Upper lobe of right lung (tissue), 1 donor: ENCODE measurements around the gene NDUFS6. TPM values are rescaled to one million over a fixed set of nuclear protein-coding genes. Genes with fewer than 3 reads are reported as not detected.
"Not testable (repeated sequence)": the region's sequence is repeated elsewhere in the genome, so short reads cannot be mapped to it uniquely, and the experiment has no call there.

ENCODE experiments used
- ATAC-seq: fragments of 200-7000 bp; cut with Tn5 transposase; one replicate; pipeline ENCODE4 v1.9.1; 2020; ENCODE audit warnings: mild to moderate bottlenecking, moderate library complexity
- DNase-seq: peaks from one replicate; pipeline ENCODE4 v3.0.0-alpha.2; 2020
- H3K27ac ChIP-seq: fragments of 200-600 bp; one replicate; pipeline ENCODE4 v1.8.0; 2022
- H3K27me3 ChIP-seq: fragments of 200-600 bp; one replicate; pipeline ENCODE4 v1.8.0; 2022; ENCODE audit warnings: mild to moderate bottlenecking
- H3K36me3 ChIP-seq: fragments of 200-600 bp; one replicate; pipeline ENCODE4 v1.8.0; 2022
- H3K4me1 ChIP-seq: fragments of 200-600 bp; one replicate; pipeline ENCODE4 v1.8.0; 2022
- H3K4me3 ChIP-seq: fragments of 200-600 bp; one replicate; pipeline ENCODE4 v1.8.0; 2022; ENCODE audit warnings: mild to moderate bottlenecking
- H3K9me3 ChIP-seq: fragments of 200-600 bp; one replicate; pipeline ENCODE4 v1.8.0; 2022
- CTCF ChIP-seq: fragments of 200-600 bp; IDR thresholded peaks from one replicate; pipeline ENCODE4 v1.8.0; 2022; ENCODE audit warnings: antibody characterized with exemption
- intact Hi-C: fragments of 100-400 bp; cut with DNase I; formaldehyde crosslinking; loops from one replicate; pipeline ENCODE4 v1.11.0; 2022
- total RNA-seq: library from RNA; stranded (reverse); fragmentation: NEBNext Ultra II Directional; extraction: Animal tissue kit (Norgen Biotek cat#: 25700); gene quantifications from one replicate; pipeline ENCODE4 v1.2.1, GENCODE V29; 2021
- donor health status: DM: no; HTN: yes; CAD: no; lungs with severe emphysema.

The NDUFS6 gene
- total RNA-seq, 1 donor from 2014 or later: 23.5 TPM

DNA sequence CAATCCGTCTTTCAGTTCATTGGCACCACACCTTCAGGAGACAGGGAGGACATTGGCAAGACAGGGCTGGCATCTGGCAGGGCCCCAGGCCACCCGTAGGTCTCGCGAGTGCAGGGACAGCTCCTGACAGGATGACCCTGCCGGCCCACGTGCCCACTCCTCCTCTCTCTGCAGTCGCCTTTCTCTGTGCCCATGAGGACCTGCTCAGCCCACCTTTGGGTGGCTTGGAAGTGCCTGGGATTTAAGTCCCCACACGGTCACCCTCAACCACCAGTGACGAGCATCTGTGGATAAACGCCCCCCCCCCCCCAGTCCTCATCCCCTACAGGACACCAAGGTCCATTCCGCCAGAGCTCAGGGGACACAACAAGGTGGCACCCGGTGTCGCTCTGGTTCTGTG lies 5.7 kb upstream of the NDUFS6 start:
- Histone ChIP-seq H3K4me1 (peaks cover 6% of the 10 kb centered on the region), H3K9me3 (no peaks in the 10 kb centered on the region), H3K4me3 (no peak overlapping the region), H3K36me3 (peaks cover 13% of the 10 kb centered on the region), H3K27ac (no peak overlapping the region), H3K27me3 (no peaks in the 10 kb centered on the region)
- intact Hi-C loops: no loop called here
- ATAC-seq (no peak), DNase-seq (no peak)
- no peak for TF ChIP-seq CTCF

DNA sequence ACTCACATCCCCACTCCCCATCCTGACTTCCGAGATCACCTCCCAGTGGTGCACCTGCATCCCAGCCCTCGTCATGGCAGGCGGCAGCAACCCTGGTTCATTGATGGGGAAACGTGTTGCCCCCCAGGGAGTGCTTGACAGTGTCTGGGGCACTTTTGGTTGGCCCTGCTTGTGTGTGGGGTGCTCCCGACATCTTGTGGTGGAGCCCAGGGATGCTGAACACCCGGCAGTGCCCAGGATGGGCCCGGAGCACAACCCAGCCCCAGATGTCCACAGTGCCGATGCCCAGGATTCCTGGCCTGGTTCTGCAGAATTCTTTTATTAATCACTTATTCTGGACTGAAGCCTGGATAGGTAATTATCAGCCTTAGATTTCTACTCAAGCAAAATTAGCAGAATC lies 5.3 kb upstream of the NDUFS6 start:
- ATAC-seq (no peak), DNase-seq (no peak)
- intact Hi-C loops: no loop called here
- no peaks in the 10 kb centered on the region for H3K27me3 ChIP-seq
- H3K4me3 ChIP-seq: no peak overlapping the region
- peaks cover 6% of the 10 kb centered on the region for H3K4me1 ChIP-seq
- TF ChIP-seq CTCF: no peak
- peaks cover 13% of the 10 kb centered on the region for H3K36me3 ChIP-seq
- H3K9me3 ChIP-seq: no peaks in the 10 kb centered on the region
- H3K27ac ChIP-seq: no peak overlapping the region

DNA sequence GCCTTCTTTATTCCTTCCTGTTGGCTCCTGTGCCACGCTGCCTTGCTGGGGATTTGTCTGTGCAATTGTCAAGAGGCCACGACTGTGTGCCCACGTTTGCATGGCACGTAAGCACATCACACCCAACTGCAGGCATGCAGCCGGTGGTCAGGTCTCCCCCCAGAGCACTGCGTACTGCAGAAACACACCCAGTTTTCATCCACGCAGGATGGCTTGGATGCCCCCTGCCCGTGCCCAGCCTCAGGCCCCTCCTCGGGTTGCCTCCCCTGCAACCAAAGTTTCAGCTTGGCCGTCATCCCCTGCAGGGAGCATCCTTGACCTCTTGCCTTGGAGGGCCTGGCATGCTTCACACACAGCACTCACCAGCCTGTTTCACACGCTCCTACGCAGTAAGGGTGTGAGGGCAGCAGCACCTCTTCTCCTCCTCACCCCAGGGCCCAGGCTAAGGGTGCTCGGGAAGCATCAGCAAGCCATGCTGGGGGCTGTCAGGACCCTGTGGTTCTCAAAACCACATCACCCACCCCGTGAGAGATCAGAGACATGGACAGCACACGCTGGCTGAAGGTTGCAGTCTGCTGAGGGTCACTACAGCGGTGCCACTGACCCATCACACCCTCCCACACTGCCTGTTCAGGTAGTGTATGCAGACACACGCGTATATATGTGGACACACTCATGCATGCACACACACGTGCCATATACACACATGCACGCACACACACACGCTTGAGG lies 4.7 kb upstream of the NDUFS6 start:
- ATAC-seq (no peak), DNase-seq (peak; percentile 54)
- Histone ChIP-seq H3K36me3 (peaks cover 13% of the 10 kb centered on the region), H3K9me3 (no peaks in the 10 kb centered on the region), H3K27ac (no peak overlapping the region), H3K27me3 (no peaks in the 10 kb centered on the region), H3K4me3 (no peak overlapping the region), H3K4me1 (peaks cover 6% of the 10 kb centered on the region)
- TF ChIP-seq CTCF: no peak
- intact Hi-C loops: no loop called here

DNA sequence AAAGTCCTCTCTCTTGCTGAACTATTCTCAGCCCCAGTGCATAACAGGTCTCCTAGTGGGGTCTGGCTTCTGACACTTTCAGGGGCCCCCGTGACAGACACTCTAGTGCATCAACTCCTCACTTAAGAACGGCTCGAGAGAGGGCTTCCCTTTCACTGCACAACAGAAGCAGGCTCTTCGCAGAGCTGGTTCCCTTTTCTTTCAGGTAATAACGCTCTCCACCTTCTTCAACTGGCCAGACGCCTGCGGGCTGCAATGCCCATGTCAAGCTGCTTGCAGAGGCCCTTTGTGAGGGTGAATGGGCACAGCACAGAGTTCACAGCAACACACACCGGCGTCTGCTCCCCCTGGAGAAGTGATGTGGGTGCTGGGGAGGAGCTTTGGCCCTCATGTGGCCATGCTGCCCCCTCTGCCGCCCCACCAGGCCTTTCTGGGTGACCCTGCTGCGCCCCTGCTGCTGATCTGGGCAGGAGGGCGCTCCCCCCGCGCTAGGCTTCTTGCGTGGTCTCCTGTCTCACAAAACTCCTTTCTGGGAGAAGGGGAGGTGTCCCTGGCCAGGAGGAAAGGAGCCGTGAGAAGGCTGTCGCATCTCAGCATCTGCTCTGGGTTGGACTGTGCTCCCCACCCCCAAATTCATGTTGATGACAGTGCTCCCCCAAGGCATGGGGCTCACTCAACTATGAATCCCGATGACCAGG lies 4.0 kb upstream of the NDUFS6 start:
- Histone ChIP-seq H3K27me3 (no peaks in the 10 kb centered on the region), H3K4me1 (peaks cover 10% of the 10 kb centered on the region), H3K36me3 (peaks cover 13% of the 10 kb centered on the region), H3K4me3 (no peak overlapping the region), H3K27ac (no peak overlapping the region), H3K9me3 (no peaks in the 10 kb centered on the region)
- no peak for ATAC-seq
- TF ChIP-seq CTCF: no peak
- DNase-seq: peak; percentile 59
- intact Hi-C loops: no loop called here

DNA sequence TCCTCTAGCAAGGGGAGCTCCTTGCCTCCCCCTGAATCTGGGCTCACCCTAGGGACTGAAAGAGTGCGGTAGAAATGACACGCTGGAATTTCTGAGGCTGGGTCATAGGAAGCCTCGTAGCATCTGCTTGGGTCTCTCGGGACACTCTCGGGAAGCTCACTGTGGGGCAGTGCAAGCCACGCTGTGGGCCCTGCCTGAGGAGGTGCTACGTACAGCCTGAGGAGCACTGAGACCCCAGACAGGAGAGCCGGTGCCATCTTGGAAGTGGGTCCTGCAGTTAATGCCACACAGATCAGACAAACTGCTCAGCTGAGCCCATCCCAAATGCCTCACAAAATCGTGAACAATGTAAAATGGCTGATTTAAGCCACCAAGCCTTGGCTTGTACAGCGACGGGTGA lies 3.4 kb upstream of the NDUFS6 start:
- ATAC-seq (no peak), DNase-seq (no peak)
- intact Hi-C loops: no loop called here
- Histone ChIP-seq H3K4me1 (peaks cover 13% of the 10 kb centered on the region), H3K4me3 (no peak overlapping the region), H3K9me3 (no peaks in the 10 kb centered on the region), H3K27me3 (no peaks in the 10 kb centered on the region), H3K36me3 (peaks cover 17% of the 10 kb centered on the region), H3K27ac (no peak overlapping the region)
- TF ChIP-seq CTCF: no peak

GRCh38 chr5:1798589-1798988 lies 2.6 kb upstream of the NDUFS6 start:
- Histone ChIP-seq H3K36me3 (peaks cover 24% of the 10 kb centered on the region), H3K4me3 (peak overlapping the region; percentile 97), H3K4me1 (peaks cover 13% of the 10 kb centered on the region)
- DNase-seq, ATAC-seq, H3K27me3 ChIP-seq, H3K27ac ChIP-seq, intact Hi-C loops, H3K9me3 ChIP-seq: not testable (repeated sequence)
